Activated CD8-positive, alpha-beta memory T cell treated with anti-CD3 and anti-CD28 coated beads, Interleukin-2, amount 50 U/mL, for 24 hours (primary cell): Measurements from ENCODE around the gene COBL.

ENCODE experiments used
- DNase-seq: peaks from one replicate; pipeline ENCODE4 v3.0.0-alpha.2; 2020; ENCODE audit errors: extremely low read depth

COBL gene

GRCh38 chr7:51186531-51186930, 130.1 kb downstream of the COBL start:
- DNase-seq: no peak

GRCh38 chr7:51182636-51183166, 133.9 kb downstream of the COBL start:
- DNase-seq: no peak

- no peak for DNase-seq
Measured at GRCh38 chr7:51180092-51180491, 136.5 kb downstream of the COBL start.

- no peak for DNase-seq
Measured at GRCh38 chr7:51175992-51176388, 140.6 kb downstream of the COBL start.

- no peak for DNase-seq
Measured at GRCh38 chr7:51175316-51175991, 141.2 kb downstream of the COBL start.

- DNase-seq: no peak
Measured at GRCh38 chr7:51165337-51165736, 151.3 kb downstream of the COBL start.

- peak; percentile 38 for DNase-seq
Measured at GRCh38 chr7:51162724-51163329, 153.8 kb downstream of the COBL start.

GRCh38 chr7:51161937-51162336, 154.7 kb downstream of the COBL start:
- no peak for DNase-seq

- peak; percentile 7 for DNase-seq
Measured at GRCh38 chr7:51160990-51161615, 155.5 kb downstream of the COBL start.

- DNase-seq: no peak
Measured at GRCh38 chr7:51160411-51160810, 156.2 kb downstream of the COBL start.

GRCh38 chr7:51158742-51159445, 157.7 kb downstream of the COBL start:
- no peak for DNase-seq

- DNase-seq: no peak
Measured at GRCh38 chr7:51158211-51158610, 158.4 kb downstream of the COBL start.

GRCh38 chr7:51154201-51154600, 162.4 kb downstream of the COBL start:
- no peak for DNase-seq

- DNase-seq: no peak
Measured at GRCh38 chr7:51152706-51153200, 163.9 kb downstream of the COBL start.

- no peak for DNase-seq
Measured at GRCh38 chr7:51151455-51151854, 165.2 kb downstream of the COBL start.

- no peak for DNase-seq
Measured at GRCh38 chr7:51150193-51150592, 166.4 kb downstream of the COBL start.

- no peak for DNase-seq
Measured at GRCh38 chr7:51148216-51148615, 168.4 kb downstream of the COBL start.

- no peak for DNase-seq
Measured at GRCh38 chr7:51146816-51147586, 169.6 kb downstream of the COBL start.

GRCh38 chr7:51144178-51144577, 172.4 kb downstream of the COBL start:
- DNase-seq: no peak

GRCh38 chr7:51142741-51143385, 173.7 kb downstream of the COBL start:
- DNase-seq: no peak

- DNase-seq: no peak
Measured at GRCh38 chr7:51141451-51142003, 175.1 kb downstream of the COBL start.
